AG04450 (cell line): ENCODE results near the gene HTRA1. TPM values are rescaled to one million over a fixed set of nuclear protein-coding genes. Genes with fewer than 3 reads are reported as not detected.

Experiments used
- CTCF ChIA-PET: fragments of 300-600, 350-600 bp; formaldehyde crosslinking; extraction: SDS; loops from one replicate; lab custom pipeline; 2022; ENCODE audit warnings: antibody characterized with exemption, inconsistent platforms; lab: Charles Lee
- POLR2A ChIA-PET: fragments of 350-600 bp; formaldehyde crosslinking; extraction: SDS; loops from one replicate; lab custom pipeline; 2021; ENCODE audit warnings: antibody characterized with exemption, inconsistent platforms; lab: Yijun Ruan, JAX
- DNase-seq: peaks from one replicate; pipeline ENCODE4 v3.0.0-alpha.2; 2011; ENCODE audit warnings: low read depth, low spot score
- H3K27ac ChIP-seq: one replicate; pipeline ENCODE4 v1.5.1; 2012; ENCODE audit warnings: low read depth, low read length, control low read depth
- H3K27me3 ChIP-seq: one replicate; pipeline ENCODE4 v1.6.0; 2012; ENCODE audit warnings: low read length; ENCODE audit not compliant: control insufficient read depth, insufficient read depth
- H3K4me3 ChIP-seq: 2 replicates; pipeline ENCODE4 v1.5.1; 2011; ENCODE audit warnings: mild to moderate bottlenecking, low read depth, low read length, control low read depth
- H3K9me3 ChIP-seq: 2 replicates; pipeline ENCODE4 v1.5.1; 2012; ENCODE audit warnings: low read length; ENCODE audit not compliant: control insufficient read depth, insufficient read depth
- CTCF ChIP-seq: IDR thresholded peaks from 2 replicates; pipeline ENCODE4 v1.5.1; 2011; ENCODE audit warnings: low read depth, low read length, control low read depth, inconsistent platforms
- polyA plus RNA-seq: library from polyadenylated mRNA; depleted of rRNA; stranded (reverse); fragments of >200 nt; gene quantifications from 2 replicates; pipeline ENCODE4 v1.2.3, GENCODE V29; 2011

HTRA1 gene
- polyA plus RNA-seq, 1 experiment = 187 TPM

GRCh38 chr10:122449153-122449552 is 12.2 kb upstream of the HTRA1 start:
- Histone ChIP-seq H3K4me3 (no peak overlapping the region), H3K27me3 (no peaks in the 10 kb centered on the region), H3K9me3 (no peaks in the 10 kb centered on the region), H3K27ac (no peak overlapping the region)
- no peak for TF ChIP-seq CTCF
- ChIA-PET POLR2A (no interaction called here), CTCF (interaction anchor here (2.8 to 3.3 kb wide), 2 partner anchors 14 to 117 kb away, joined by 9 to 15 read pairs; no protein-coding TSS in a partner anchor)
- no peak for DNase-seq

- no peak for TF ChIP-seq CTCF
- no peak for DNase-seq
- ChIA-PET CTCF (interaction anchor here (1.4 to 3.3 kb wide), 4 partner anchors 8 to 183 kb away, joined by 3 to 15 read pairs (median 6); no protein-coding TSS in a partner anchor), POLR2A (interaction anchor here (0.6 to 0.7 kb wide), 2 partner anchors 120 to 152 kb away, joined by 3 read pairs; no protein-coding TSS in a partner anchor)
- H3K27ac ChIP-seq = no peak overlapping the region
- no peaks in the 10 kb centered on the region for H3K27me3 ChIP-seq
- no peak overlapping the region for H3K4me3 ChIP-seq
- H3K9me3 ChIP-seq = no peaks in the 10 kb centered on the region
These were observed 10.9 kb upstream of the HTRA1 start for GRCh38 chr10:122450353-122450990.

- no peak for TF ChIP-seq CTCF
- Histone ChIP-seq H3K4me3 (no peak overlapping the region), H3K27me3 (no peaks in the 10 kb centered on the region), H3K9me3 (no peaks in the 10 kb centered on the region), H3K27ac (no peak overlapping the region)
- CTCF ChIA-PET = interaction anchor here (0.6 to 2.2 kb wide), 3 partner anchors 19 to 182 kb away, joined by 3 to 9 read pairs (median 4); no protein-coding TSS in a partner anchor
- POLR2A ChIA-PET = interaction anchor here (0.7 kb wide), 2 partner anchors 9 to 82 kb away, joined by 4 read pairs; no protein-coding TSS in a partner anchor
- no peak for DNase-seq
These were observed 7.3 kb upstream of the HTRA1 start for GRCh38 chr10:122454071-122454470.

GRCh38 chr10:122454603-122455080 is 6.7 kb upstream of the HTRA1 start, which contains the start of gene ARMS2:
ARMS2 (plus strand) TSS chr10:122454653; CDS start chr10:122454728, 75 bp downstream.
- no peak within 1 kb of the TSS for H3K27ac ChIP-seq
- H3K27me3 ChIP-seq = no peaks in the 10 kb centered on the region
- ChIA-PET POLR2A (no interaction called here), CTCF (interaction anchor here (1.1 kb wide), 1 partner anchor 19 kb away, joined by 6 read pairs; no protein-coding TSS in a partner anchor)
- no peak for TF ChIP-seq CTCF
- no peaks in the 10 kb centered on the region for H3K9me3 ChIP-seq
- no peak for DNase-seq
- no peak within 1 kb of the TSS for H3K4me3 ChIP-seq
